Calu3 (cell line): Measurements from ENCODE around the gene NAB2. TPM values are rescaled to one million over a fixed set of nuclear protein-coding genes. Genes with fewer than 3 reads are reported as not detected.
A peak's percentile ranks its signal among the peaks of the same experiment; 100 is the strongest.

Source experiments
- BruUV-seq: library from RNA; stranded (reverse); fragments of 400-500 nt; replicated peaks from 2 replicates; lab custom pipeline; 2021; lab: Mats Ljungman, UMichigan
- CTCF ChIA-PET: fragments of 300-600 bp; sonication (Branson Sonifier 250); formaldehyde crosslinking; loops from one replicate; lab custom pipeline; 2022; ENCODE audit warnings: antibody characterized with exemption; lab: Charles Lee
- DNase-seq: peaks from one replicate; pipeline ENCODE4 v3.0.0; 2022
- H3K27ac Mint-ChIP-seq: one replicate; pipeline ENCODE4 v1.8.0; 2022; ENCODE audit warnings: mixed read lengths; ENCODE audit not compliant: unreplicated experiment
- H3K27me3 Mint-ChIP-seq: one replicate; pipeline ENCODE4 v1.8.0; 2022; ENCODE audit warnings: mixed read lengths; ENCODE audit not compliant: unreplicated experiment
- H3K36me3 Mint-ChIP-seq: one replicate; pipeline ENCODE4 v1.8.0; 2022; ENCODE audit warnings: mild to moderate bottlenecking, moderate library complexity, mixed read lengths; ENCODE audit not compliant: insufficient read depth, unreplicated experiment
- H3K4me1 Mint-ChIP-seq: one replicate; pipeline ENCODE4 v1.8.0; 2022; ENCODE audit warnings: mild to moderate bottlenecking, low read depth, mixed read lengths; ENCODE audit not compliant: unreplicated experiment
- H3K4me3 Mint-ChIP-seq: one replicate; pipeline ENCODE4 v1.8.0; 2022; ENCODE audit warnings: mild to moderate bottlenecking, low read depth, moderate library complexity, mixed read lengths; ENCODE audit not compliant: unreplicated experiment
- H3K9me3 Mint-ChIP-seq: one replicate; pipeline ENCODE4 v1.8.0; 2022; ENCODE audit warnings: low read depth, mixed read lengths; ENCODE audit not compliant: unreplicated experiment
- intact Hi-C: fragments of 100-400 bp; cut with micrococcal nuclease; formaldehyde crosslinking; loops from one replicate; pipeline ENCODE4 v1.10.0; 2022; ENCODE audit not compliant: unreplicated experiment
- total RNA-seq: library from RNA; stranded (reverse); gene quantifications from 2 replicates; pipeline ENCODE4 v1.2.3, GENCODE V29; 2022
- TF ChIP-seq, protein P1 (sequence below): fragments of 200-600 bp; IDR thresholded peaks from one replicate; pipeline ENCODE4 v1.8.0; 2022; ENCODE audit warnings: antibody characterized with exemption; ENCODE audit not compliant: unreplicated experiment

The NAB2 gene
- total RNA-seq, 1 experiment from 2014 or later = 21.3 TPM

- CTCF ChIA-PET = interaction anchor here (0.8 to 3.1 kb wide), 9 partner anchors 9 to 62 kb away, joined by 3 to 24 read pairs (median 4); partner anchors contain the start of genes NEMP1 and STAT6
- H3K9me3 Mint-ChIP-seq = peaks cover 10% of the 10 kb centered on the region
- H3K27me3 Mint-ChIP-seq = peaks cover 21% of the 10 kb centered on the region
- H3K4me1 Mint-ChIP-seq = no peaks in the 10 kb centered on the region
- BruUV-seq = no TSS peak
- intact Hi-C loops = loop anchor here (1.0 to 2.0 kb wide), 2 partner anchors 49 to 59 kb away; no protein-coding TSS in a partner anchor
- no peak overlapping the region for H3K4me3 Mint-ChIP-seq
- H3K27ac Mint-ChIP-seq = no peak overlapping the region
- no peak for DNase-seq
- TF ChIP-seq, protein P1, sequence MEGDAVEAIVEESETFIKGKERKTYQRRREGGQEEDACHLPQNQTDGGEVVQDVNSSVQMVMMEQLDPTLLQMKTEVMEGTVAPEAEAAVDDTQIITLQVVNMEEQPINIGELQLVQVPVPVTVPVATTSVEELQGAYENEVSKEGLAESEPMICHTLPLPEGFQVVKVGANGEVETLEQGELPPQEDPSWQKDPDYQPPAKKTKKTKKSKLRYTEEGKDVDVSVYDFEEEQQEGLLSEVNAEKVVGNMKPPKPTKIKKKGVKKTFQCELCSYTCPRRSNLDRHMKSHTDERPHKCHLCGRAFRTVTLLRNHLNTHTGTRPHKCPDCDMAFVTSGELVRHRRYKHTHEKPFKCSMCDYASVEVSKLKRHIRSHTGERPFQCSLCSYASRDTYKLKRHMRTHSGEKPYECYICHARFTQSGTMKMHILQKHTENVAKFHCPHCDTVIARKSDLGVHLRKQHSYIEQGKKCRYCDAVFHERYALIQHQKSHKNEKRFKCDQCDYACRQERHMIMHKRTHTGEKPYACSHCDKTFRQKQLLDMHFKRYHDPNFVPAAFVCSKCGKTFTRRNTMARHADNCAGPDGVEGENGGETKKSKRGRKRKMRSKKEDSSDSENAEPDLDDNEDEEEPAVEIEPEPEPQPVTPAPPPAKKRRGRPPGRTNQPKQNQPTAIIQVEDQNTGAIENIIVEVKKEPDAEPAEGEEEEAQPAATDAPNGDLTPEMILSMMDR = no peak
- peaks cover 16% of the 10 kb centered on the region for H3K36me3 Mint-ChIP-seq
These were observed 34.9 kb downstream of the NAB2 start for GRCh38 chr12:57123813-57124212.

GRCh38 chr12:57124261-57124877, 35.5 kb downstream of the NAB2 start:
- no TSS peak for BruUV-seq
- intact Hi-C loops = loop anchor here (1.0 to 2.0 kb wide), 2 partner anchors 48 to 59 kb away; no protein-coding TSS in a partner anchor
- H3K9me3 Mint-ChIP-seq = peaks cover 10% of the 10 kb centered on the region
- no peaks in the 10 kb centered on the region for H3K4me1 Mint-ChIP-seq
- no peak overlapping the region for H3K4me3 Mint-ChIP-seq
- peaks cover 21% of the 10 kb centered on the region for H3K27me3 Mint-ChIP-seq
- TF ChIP-seq, protein P1 = peak; percentile 91
- CTCF ChIA-PET = interaction anchor here (0.6 to 3.1 kb wide), 10 partner anchors 9 to 62 kb away, joined by 3 to 24 read pairs (median 4); partner anchors contain the start of genes NEMP1 and STAT6
- H3K27ac Mint-ChIP-seq = no peak overlapping the region
- peak; percentile 84 for DNase-seq
- H3K36me3 Mint-ChIP-seq = peaks cover 18% of the 10 kb centered on the region

GRCh38 chr12:57126061-57126460, 37.1 kb downstream of the NAB2 start:
- no TSS peak for BruUV-seq
- Mint-ChIP-seq H3K9me3 (peaks cover 10% of the 10 kb centered on the region), H3K36me3 (peaks cover 18% of the 10 kb centered on the region), H3K27ac (no peak overlapping the region), H3K4me3 (no peak overlapping the region), H3K27me3 (peaks cover 36% of the 10 kb centered on the region), H3K4me1 (no peaks in the 10 kb centered on the region)
- intact Hi-C loops = no loop called here
- no peak for DNase-seq
- CTCF ChIA-PET = interaction anchor here (1.1 to 3.3 kb wide), 2 partner anchors 14 to 48 kb away, joined by 5 to 28 read pairs; partner anchors contain the start of gene STAT6
- TF ChIP-seq, protein P1 = no peak

GRCh38 chr12:57126561-57126960, 37.6 kb downstream of the NAB2 start:
- Mint-ChIP-seq H3K4me3 (peak overlapping the region; percentile 81), H3K4me1 (no peaks in the 10 kb centered on the region), H3K27ac (no peak overlapping the region), H3K27me3 (peaks cover 41% of the 10 kb centered on the region), H3K9me3 (peaks cover 10% of the 10 kb centered on the region), H3K36me3 (peaks cover 18% of the 10 kb centered on the region)
- intact Hi-C loops = no loop called here
- no TSS peak for BruUV-seq
- CTCF ChIA-PET = interaction anchor here (0.6 to 3.3 kb wide), 6 partner anchors 15 to 408 kb away, joined by 3 to 39 read pairs (median 6); partner anchors contain the start of gene STAT6
- TF ChIP-seq, protein P1 = no peak
- no peak for DNase-seq
